ENCODE measurements around the gene APOBEC3H.
"Not testable (repeated sequence)": the region's sequence is repeated elsewhere in the genome, so short reads cannot be mapped to it uniquely, and the experiment has no call there.

APOBEC3H gene

GRCh38 chr22:39097098-39098020 is at the start of gene APOBEC3H:
APOBEC3H (plus strand) TSS chr22:39097244; CDS start chr22:39100279, 3,035 bp downstream.
- no peak for DNase-seq

GRCh38 chr22:39049486-39049885 is 47.6 kb upstream of the APOBEC3H start:
- DNase-seq, result not testable (repeated sequence)

GRCh38 chr22:39051844-39052495 is 45.1 kb upstream of the APOBEC3H start:
- not testable (repeated sequence) for DNase-seq

GRCh38 chr22:39055658-39056057 is 41.4 kb upstream of the APOBEC3H start:
- DNase-seq, result no peak

- not testable (repeated sequence) for DNase-seq
Measured at GRCh38 chr22:39061290-39061689, 35.8 kb upstream of the APOBEC3H start.

- not testable (repeated sequence) for DNase-seq
Measured at GRCh38 chr22:39061951-39062350, 35.1 kb upstream of the APOBEC3H start.

- DNase-seq, result not testable (repeated sequence)
Measured at GRCh38 chr22:39063904-39064303, 33.1 kb upstream of the APOBEC3H start.

GRCh38 chr22:39066442-39067276 is 30.4 kb upstream of the APOBEC3H start:
- DNase-seq, result not testable (repeated sequence)

- DNase-seq, result no peak
Measured at GRCh38 chr22:39068033-39068785, 28.8 kb upstream of the APOBEC3H start.

- DNase-seq, result no peak
Measured at GRCh38 chr22:39070186-39070585, 26.9 kb upstream of the APOBEC3H start.

- not testable (repeated sequence) for DNase-seq
Measured at GRCh38 chr22:39072581-39072981, 24.5 kb upstream of the APOBEC3H start.

GRCh38 chr22:39073981-39074380 is 23.1 kb upstream of the APOBEC3H start:
- DNase-seq, result no peak

GRCh38 chr22:39076155-39077025 is 20.7 kb upstream of the APOBEC3H start:
- DNase-seq, result not testable (repeated sequence)

GRCh38 chr22:39077026-39077840 is 19.8 kb upstream of the APOBEC3H start, which contains the start of gene APOBEC3G:
APOBEC3G (plus strand) TSS chr22:39077275; CDS start chr22:39077362, 87 bp downstream.
- not testable (repeated sequence) for DNase-seq

GRCh38 chr22:39077912-39078311 is 19.1 kb upstream of the APOBEC3H start:
- not testable (repeated sequence) for DNase-seq

- no peak for DNase-seq
Measured at GRCh38 chr22:39078329-39078728, 18.7 kb upstream of the APOBEC3H start.

GRCh38 chr22:39079054-39079637 is 17.9 kb upstream of the APOBEC3H start:
- not testable (repeated sequence) for DNase-seq

GRCh38 chr22:39080052-39080762 is 16.8 kb upstream of the APOBEC3H start:
- no peak for DNase-seq

- DNase-seq, result no peak
Measured at GRCh38 chr22:39081016-39081415, 16.0 kb upstream of the APOBEC3H start.

Measured in activated CD4-positive, alpha-beta T cell treated with anti-CD3 and anti-CD28 coated beads for 1 hour (primary cell).